Fibroblast of upper back skin (primary cell): Measurements from ENCODE around the gene CDS1.
"Not testable (repeated sequence)": the region's sequence is repeated elsewhere in the genome, so short reads cannot be mapped to it uniquely, and the experiment has no call there.

Experiments
- DNase-seq: peaks from one replicate; pipeline ENCODE4 v3.0.0-alpha.2; 2013

Gene CDS1

DNA sequence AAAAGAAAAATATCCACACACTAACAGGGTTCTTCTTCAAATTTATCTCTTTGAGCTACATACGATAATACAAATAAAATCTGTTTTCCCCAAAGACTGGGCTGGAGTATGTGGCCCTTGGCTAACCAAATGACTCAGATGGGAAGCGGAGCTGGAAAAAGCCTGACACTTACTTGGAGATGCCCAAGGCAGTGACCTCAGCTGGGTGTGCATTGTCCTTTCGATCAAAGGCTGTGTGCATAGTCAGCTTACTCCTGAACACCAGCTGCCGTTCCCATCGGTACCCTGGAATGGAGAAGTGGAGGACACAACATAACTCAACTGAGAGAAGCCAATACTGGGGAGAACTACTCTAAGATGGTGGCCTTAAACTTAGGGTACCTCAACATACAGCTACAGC lies 95.1 kb downstream of the CDS1 start:
- DNase-seq, result no peak

DNA sequence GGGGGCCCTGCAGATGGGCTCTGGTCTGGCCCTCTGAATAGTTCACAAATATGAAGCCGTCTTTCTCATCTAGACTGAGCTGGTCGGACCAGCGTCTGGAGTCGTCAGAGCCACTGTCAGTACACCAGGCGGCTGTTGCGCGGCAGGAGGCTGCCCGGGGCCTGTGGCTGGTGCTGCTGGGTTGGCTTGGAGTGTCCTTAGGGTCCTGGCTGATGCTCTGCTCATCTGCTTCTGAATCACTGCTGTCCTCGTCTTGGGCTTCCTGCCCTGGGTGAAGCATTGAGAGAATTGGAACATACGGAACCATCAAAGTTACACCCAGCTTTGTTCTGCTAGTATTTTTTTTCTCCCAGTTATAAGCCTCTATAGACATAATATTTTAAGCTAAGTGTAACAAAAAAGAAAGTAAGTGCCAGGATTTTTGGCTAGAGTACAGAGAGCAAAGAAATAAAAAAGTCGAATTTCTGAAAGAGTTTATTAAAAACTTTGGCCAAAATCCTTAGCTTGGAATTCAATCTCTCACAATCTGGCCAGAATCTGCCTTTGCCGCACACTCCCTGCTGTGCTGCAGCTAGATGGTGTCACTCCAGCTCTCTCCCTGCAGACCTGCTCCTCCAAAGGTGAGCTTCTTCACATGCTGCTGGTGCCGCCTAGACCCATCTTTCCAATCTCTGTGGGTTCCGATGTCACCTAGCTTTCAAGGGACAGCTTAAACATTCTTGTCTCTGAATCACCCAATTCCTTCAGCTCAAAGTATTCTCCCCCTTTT lies 96.2 kb downstream of the CDS1 start:
- no peak for DNase-seq

DNA sequence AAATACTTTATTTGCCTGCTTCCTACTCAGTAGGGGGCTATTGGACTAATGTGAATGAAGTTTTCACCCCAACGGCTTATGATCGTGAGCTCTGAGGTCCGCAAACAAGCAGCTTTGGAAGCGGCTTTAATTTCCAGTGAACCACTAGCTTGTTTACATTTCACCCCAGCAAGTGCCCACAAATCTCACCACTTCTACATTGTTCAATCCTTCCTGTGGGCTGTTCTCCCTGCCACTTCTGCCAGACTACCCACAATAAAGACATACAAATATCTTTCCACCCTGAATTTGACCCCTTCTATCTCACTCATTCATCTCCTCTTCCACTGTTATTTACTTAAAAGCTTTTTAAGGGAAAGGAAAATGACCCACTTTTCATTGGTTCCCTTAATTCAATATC lies 98.0 kb downstream of the CDS1 start:
- DNase-seq, result no peak

- peak; percentile 84 for DNase-seq
Measured at GRCh38 chr4:84681486-84682274, 98.8 kb downstream of the CDS1 start.

GRCh38 chr4:84682661-84683060 lies 99.7 kb downstream of the CDS1 start:
- DNase-seq, result not testable (repeated sequence)

DNA sequence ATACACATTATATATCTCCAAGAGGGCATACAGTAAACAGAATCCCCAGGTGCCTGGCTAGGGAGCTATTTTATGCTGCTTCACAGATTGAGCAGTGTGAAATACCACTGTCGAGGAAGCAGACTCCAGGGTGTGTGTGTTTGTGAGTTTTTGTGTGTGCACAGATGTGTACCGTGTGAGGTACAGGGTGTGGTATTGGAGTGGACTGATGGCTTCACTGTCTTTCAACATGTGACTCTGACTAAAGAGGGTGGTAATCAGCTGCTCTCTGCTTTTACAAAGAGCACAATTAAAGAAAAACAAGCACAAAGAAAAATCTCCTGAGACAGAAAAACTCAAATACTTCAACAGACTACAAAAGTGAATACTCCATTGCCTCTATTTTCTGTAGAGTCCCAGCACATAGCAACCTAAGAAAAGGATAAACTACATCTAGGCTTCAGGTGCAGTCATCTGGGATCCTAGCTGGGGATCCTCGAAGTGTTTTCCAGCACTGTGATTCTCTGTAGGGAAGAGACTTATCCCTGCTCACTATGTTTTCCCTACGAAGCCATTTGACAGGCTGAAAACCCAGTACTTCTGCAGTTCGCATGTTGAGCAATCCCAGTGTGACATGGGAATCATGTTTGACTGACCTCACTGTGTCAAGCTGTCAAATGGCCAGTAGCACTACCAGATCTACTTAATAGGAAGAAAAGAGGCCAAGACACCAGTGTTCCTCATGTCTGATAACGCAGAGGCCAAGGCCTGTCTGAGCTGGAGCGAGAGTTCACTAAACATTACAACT lies 100.3 kb downstream of the CDS1 start:
- no peak for DNase-seq

GRCh38 chr4:84684361-84684760 lies 101.4 kb downstream of the CDS1 start:
- DNase-seq, result no peak

GRCh38 chr4:84685105-84685504 lies 102.2 kb downstream of the CDS1 start:
- DNase-seq, result no peak

GRCh38 chr4:84688605-84689004 lies 105.7 kb downstream of the CDS1 start:
- DNase-seq, result no peak

GRCh38 chr4:84689197-84689596 lies 106.3 kb downstream of the CDS1 start:
- no peak for DNase-seq

DNA sequence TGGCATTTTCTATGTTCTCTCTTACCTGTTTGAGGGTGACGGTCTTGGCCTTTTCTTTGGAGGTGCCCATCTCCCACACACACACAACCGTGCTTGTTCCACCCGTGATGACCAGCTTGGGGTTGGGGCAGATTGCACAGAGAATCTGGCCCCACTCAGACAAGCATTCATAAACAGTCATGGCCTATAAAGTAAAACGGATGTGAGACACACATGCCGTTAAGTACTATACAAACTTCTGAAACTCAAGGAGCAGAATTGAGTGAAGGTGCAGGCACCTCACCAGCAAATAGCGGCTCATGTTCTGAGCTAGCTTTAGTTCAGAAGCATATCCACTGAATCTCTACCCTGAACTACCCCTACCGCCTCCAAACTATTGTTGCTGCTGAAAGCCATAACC lies 107.6 kb downstream of the CDS1 start:
- no peak for DNase-seq

GRCh38 chr4:84691170-84691691 lies 108.3 kb downstream of the CDS1 start:
- peak; percentile 98 for DNase-seq

GRCh38 chr4:84691800-84692199 lies 108.9 kb downstream of the CDS1 start:
- no peak for DNase-seq

DNA sequence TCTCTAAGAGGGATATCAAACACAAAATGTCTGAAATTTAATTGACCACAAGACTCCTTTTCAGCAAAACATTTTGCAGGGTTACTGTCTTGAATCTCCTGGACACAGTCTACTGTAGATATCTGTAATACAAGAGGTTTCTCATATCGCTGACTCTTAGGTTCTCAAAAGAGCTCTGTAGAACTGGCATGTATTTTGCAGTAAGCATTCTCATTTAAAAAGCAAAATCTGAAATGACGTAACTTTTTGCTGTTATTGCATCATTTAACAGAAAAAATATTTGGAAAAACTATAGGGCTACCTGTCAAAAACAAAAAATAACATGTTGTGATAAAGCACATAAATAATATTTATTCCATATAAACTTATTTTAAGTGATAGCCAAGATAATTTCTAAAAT lies 114.2 kb downstream of the CDS1 start:
- no peak for DNase-seq

DNA sequence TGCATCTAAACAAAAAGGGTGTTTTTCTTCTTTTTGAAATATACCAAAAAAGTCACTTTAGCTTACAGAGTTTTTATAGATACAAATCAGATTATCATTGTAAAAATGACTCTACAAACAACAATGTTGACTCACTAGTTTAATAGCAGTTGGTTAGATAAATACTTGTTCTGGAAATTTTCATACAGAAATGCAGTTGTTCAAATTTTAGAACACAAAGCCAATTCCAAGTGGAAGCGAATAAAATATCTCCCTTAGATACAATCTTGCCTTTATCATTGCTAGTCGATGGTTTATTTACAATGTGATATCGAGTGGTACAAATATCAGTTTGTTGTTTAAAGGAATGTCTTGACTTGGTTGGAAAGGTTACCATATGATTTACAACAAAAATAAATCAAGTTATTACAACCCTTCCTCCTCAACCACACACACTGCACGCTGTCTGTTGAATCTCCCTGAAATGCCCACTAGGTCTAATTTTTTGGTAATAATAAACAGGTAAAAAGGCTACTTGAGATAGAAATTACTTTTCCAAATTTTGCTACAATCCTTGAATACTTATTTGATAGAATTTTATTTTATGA lies 114.8 kb downstream of the CDS1 start:
- no peak for DNase-seq

GRCh38 chr4:84699001-84699671 lies 116.2 kb downstream of the CDS1 start:
- no peak for DNase-seq
